Measurements from ENCODE around the gene BANF1. TPM values are rescaled to one million over a fixed set of nuclear protein-coding genes. Genes with fewer than 3 reads are reported as not detected.

The BANF1 gene
- polyA plus RNA-seq, 1 donor from 2014 or later, result 284 TPM

GRCh38 chr11:65972116-65972515 lies 30.2 kb upstream of the BANF1 start:
- Mint-ChIP-seq H3K27me3 (no peaks in the 10 kb centered on the region), H3K4me1 (peaks cover 0 to 2% (median 2%) of the 10 kb centered on the region in 3 donors), H3K9me3 (no peaks in the 10 kb centered on the region), H3K4me3 (no peak overlapping the region), H3K27ac (peak overlapping the region; percentile 51 to 81 (median 78)), H3K36me3 (peaks cover 10% of the 10 kb centered on the region)

DNA sequence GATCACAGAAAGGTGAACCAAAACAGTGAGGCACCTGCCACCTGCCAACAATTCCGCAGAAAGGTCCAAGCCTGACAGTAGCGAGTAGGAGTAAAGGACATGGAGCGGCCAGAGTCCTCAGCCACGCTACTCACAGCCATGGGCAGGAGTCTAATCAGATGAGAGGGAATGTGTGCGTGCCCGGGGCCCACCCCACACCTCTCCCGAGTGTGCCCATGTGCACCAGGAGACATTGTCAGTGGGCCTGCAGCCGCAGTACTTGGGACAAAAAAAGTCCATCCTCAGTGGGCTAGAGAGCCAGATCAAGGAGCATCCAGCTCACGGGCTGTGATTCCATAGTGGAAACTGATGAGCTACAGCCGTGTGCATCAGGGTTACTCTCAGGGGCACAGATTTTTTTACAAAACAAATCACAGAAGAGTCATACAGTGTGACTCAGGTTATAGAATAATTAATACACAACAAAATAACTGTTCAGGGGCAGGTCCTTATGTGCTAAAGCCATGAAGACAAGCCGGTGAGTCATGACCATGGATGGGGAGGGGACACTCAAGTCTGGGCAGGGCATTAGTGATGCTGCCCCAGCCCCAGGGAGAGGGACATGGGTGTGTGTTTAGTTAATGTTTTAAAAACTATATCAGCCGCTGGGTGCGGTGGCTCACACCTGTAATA lies 28.7 kb upstream of the BANF1 start:
- H3K36me3 Mint-ChIP-seq, result peaks cover 10% of the 10 kb centered on the region

DNA sequence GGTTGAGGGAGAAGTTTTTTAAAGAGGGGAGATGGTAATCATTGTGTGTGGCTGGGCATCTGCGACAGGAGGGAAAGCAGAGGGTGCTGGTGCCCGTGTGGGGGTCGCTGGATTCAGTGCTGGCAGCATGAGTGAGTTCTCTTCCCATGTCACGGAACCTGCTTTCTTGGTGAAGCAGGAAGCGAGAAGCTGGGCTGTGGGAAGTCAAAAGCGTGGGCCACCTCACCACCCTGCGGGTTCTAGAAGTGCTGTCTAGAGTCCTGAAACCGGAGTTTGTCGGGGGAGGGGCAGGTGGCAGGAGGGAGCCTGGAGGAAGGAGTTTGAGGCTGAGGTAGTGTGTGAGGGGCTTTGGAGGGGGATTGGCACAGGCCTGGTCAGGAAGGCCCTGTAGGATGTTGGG lies 26.5 kb upstream of the BANF1 start:
- H3K36me3 Mint-ChIP-seq, result peaks cover 5% of the 10 kb centered on the region
- H3K9me3 Mint-ChIP-seq, result no peaks in the 10 kb centered on the region
- peaks cover 0 to 2% (median 1%) of the 10 kb centered on the region in 3 donors for H3K4me1 Mint-ChIP-seq
- no peaks in the 10 kb centered on the region for H3K27me3 Mint-ChIP-seq
- H3K27ac Mint-ChIP-seq, result peak overlapping the region in 2 of 3 donors; percentile 33 to 56
- H3K4me3 Mint-ChIP-seq, result no peak overlapping the region

More for the DNA sequence above, 28.7 kb upstream of the BANF1 start:
- Mint-ChIP-seq H3K4me1 (peaks cover 0 to 2% (median 0%) of the 10 kb centered on the region in 3 donors), H3K9me3 (no peaks in the 10 kb centered on the region), H3K4me3 (no peak overlapping the region), H3K27me3 (no peaks in the 10 kb centered on the region), H3K27ac (no peak overlapping the region)

GRCh38 chr11:65976216-65977176 lies 25.8 kb upstream of the BANF1 start:
- no peaks in the 10 kb centered on the region for H3K9me3 Mint-ChIP-seq
- H3K27me3 Mint-ChIP-seq, result no peaks in the 10 kb centered on the region
- peaks cover 0 to 2% (median 1%) of the 10 kb centered on the region in 3 donors for H3K4me1 Mint-ChIP-seq
- peak overlapping the region in 1 of 3 donors; percentile 56 for H3K27ac Mint-ChIP-seq
- peaks cover 5% of the 10 kb centered on the region for H3K36me3 Mint-ChIP-seq
- no peak overlapping the region for H3K4me3 Mint-ChIP-seq

- no peak overlapping the region for H3K27ac Mint-ChIP-seq
- no peaks in the 10 kb centered on the region for H3K27me3 Mint-ChIP-seq
- peaks cover 0 to 2% (median 1%) of the 10 kb centered on the region in 3 donors for H3K4me1 Mint-ChIP-seq
- H3K36me3 Mint-ChIP-seq, result peaks cover 3% of the 10 kb centered on the region
- no peaks in the 10 kb centered on the region for H3K9me3 Mint-ChIP-seq
- no peak overlapping the region for H3K4me3 Mint-ChIP-seq
Measured at GRCh38 chr11:65977621-65978390, 24.5 kb upstream of the BANF1 start.

- Mint-ChIP-seq H3K4me3 (no peak overlapping the region), H3K36me3 (peaks cover 2% of the 10 kb centered on the region), H3K9me3 (no peaks in the 10 kb centered on the region), H3K27ac (peak overlapping the region in 1 of 3 donors; percentile 75), H3K4me1 (peaks cover 0 to 1% (median 0%) of the 10 kb centered on the region in 3 donors), H3K27me3 (no peaks in the 10 kb centered on the region)
Measured at GRCh38 chr11:65978391-65979238, 23.7 kb upstream of the BANF1 start.

DNA sequence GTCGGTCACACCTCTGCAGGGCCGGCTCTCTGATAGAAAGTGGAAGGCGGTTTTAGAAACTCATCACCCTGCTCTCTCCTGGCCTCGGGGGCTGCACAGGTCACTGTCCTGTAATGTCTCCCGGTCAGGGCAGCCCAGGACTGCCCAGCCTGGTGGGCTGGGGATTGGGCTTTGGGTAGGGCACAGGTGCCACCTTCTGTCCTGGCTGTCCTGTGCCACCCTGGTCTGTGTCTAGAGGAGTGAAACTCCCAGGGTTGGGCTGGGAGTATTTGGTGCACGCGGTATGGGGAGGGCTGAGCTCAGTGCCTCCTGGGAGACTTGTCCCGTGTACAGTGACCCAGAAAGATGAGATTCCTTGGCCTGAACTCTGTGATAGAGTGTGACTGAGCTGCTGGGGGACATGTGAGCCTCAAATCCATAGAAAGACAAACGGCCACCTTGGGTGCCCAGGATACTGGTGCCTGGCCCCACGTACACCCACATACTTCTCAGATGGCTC lies 23.0 kb upstream of the BANF1 start:
- no peaks in the 10 kb centered on the region for H3K27me3 Mint-ChIP-seq
- H3K4me3 Mint-ChIP-seq, result no peak overlapping the region
- peaks cover 0 to 1% (median 0%) of the 10 kb centered on the region in 3 donors for H3K4me1 Mint-ChIP-seq
- H3K36me3 Mint-ChIP-seq, result no peaks in the 10 kb centered on the region
- H3K27ac Mint-ChIP-seq, result peak overlapping the region in 1 of 3 donors; percentile 75
- H3K9me3 Mint-ChIP-seq, result no peaks in the 10 kb centered on the region

GRCh38 chr11:65981101-65981740 lies 21.1 kb upstream of the BANF1 start:
- Mint-ChIP-seq H3K27ac (peak overlapping the region in 1 of 3 donors; percentile 63), H3K9me3 (no peaks in the 10 kb centered on the region), H3K27me3 (no peaks in the 10 kb centered on the region), H3K4me3 (no peak overlapping the region), H3K4me1 (peaks cover 0 to 1% (median 0%) of the 10 kb centered on the region in 3 donors), H3K36me3 (no peaks in the 10 kb centered on the region)

DNA sequence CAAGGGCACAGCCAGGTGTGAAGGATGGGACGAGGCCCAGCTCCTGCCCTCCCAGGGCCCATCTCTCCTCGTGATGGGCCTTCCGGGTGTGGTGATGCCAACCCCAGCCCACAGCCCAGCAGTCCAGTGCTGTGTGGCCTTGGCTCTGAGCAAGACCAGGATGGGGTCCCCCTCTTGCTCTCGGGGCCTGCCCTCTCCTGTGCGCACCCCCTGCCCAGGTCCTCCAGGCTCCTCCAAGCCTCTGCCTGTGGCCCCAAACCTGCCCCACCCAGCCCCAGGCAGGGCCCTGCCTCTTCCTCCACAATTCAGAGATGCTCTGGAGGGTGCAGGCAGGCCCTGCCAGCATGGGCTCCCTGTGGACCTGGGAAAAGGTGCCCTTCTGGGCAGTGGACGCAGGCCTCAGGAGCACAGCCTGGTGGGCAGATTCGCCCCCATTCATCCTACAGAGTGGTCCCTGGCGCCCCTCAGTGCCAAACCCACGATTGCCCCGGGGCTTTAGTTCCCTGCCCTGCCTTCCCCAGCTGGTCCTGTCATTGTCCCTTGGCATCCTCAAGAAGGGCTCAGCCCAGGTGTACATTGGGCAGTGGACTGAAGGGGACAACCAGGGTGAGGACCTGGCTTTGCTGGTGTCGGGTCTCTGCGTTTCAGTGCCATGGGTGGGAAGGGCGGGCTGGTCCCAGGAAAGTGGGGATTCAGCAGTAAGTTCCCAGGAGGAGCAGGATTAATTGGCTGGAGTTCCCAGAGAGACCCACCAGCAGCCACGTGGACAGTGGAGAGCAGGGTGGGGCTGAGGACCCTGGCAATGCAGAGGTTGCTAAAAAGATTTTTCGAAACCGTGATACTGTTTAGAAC lies 20.1 kb upstream of the BANF1 start:
- Mint-ChIP-seq H3K27me3 (no peaks in the 10 kb centered on the region), H3K4me3 (no peak overlapping the region), H3K36me3 (no peaks in the 10 kb centered on the region), H3K27ac (peak overlapping the region in 1 of 3 donors; percentile 63), H3K4me1 (peaks cover 0 to 1% (median 0%) of the 10 kb centered on the region in 3 donors), H3K9me3 (no peaks in the 10 kb centered on the region)

DNA sequence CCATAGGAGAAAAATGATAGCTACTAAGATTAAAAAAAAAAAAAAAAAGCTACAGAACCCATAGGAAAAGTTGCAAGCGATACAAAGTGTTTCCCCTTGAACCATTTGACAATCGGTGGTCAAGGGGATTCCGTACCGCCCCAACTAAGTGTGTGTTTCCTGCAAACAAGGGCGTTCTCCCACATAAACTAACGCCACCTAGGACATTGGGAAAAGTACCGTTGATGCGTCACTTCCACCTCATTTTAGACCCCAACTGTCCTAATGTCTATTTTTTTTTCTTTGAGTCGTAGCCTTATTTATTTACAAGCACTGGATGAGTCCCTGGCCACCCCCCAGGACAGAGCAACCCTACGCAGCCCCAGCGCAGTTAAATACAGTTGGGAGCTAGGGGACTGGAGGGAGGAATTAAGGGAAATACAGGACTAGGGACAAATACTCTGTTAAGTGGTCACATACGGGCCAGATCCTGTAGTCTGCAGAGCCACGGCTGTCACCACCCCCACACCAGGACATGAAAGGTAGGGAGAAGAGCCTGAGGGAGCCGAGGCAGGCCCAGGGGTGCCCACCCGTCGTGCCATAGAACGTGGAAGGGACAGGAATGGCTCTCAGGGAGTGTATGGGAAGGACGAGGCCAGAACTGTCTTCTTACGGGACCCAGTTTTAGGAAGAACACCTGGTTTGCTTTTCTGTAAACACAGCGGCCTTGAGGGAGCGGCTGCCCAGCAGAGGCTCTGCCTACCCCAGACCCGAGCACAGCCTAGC lies 19.3 kb upstream of the BANF1 start:
- Mint-ChIP-seq H3K27ac (no peak overlapping the region), H3K4me3 (no peak overlapping the region), H3K9me3 (no peaks in the 10 kb centered on the region), H3K4me1 (peaks cover 0 to 1% (median 1%) of the 10 kb centered on the region in 3 donors), H3K27me3 (no peaks in the 10 kb centered on the region), H3K36me3 (no peaks in the 10 kb centered on the region)

DNA sequence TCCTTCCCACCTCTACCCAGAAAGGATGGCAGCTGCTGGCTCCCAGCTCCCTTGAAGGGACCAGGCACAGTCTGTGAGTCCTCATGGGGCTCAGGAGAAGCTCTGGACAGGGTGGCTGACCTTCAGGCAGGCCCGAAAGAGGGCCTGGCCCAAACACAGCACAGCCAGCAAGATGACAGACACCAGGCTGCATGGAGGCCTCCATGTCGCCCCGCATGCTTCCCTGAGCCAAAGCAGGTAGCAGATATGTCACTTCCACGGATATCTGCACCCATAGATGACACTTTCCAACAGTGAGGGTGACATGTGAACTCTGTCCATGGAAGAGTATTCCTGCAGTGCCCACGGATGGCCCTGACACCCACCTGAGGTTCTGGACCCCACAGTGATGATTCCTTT lies 18.7 kb upstream of the BANF1 start:
- Mint-ChIP-seq H3K9me3 (no peaks in the 10 kb centered on the region), H3K4me3 (no peak overlapping the region), H3K4me1 (peaks cover 0 to 1% (median 1%) of the 10 kb centered on the region in 3 donors), H3K27ac (peak overlapping the region in 1 of 3 donors; percentile 20), H3K27me3 (no peaks in the 10 kb centered on the region), H3K36me3 (no peaks in the 10 kb centered on the region)

- no peak overlapping the region for H3K27ac Mint-ChIP-seq
- no peaks in the 10 kb centered on the region for H3K27me3 Mint-ChIP-seq
- no peaks in the 10 kb centered on the region for H3K36me3 Mint-ChIP-seq
- H3K4me1 Mint-ChIP-seq, result peaks cover 4 to 8% (median 5%) of the 10 kb centered on the region in 3 donors
- no peak overlapping the region for H3K4me3 Mint-ChIP-seq
- no peaks in the 10 kb centered on the region for H3K9me3 Mint-ChIP-seq
Measured at GRCh38 chr11:65987336-65987735, 15.0 kb upstream of the BANF1 start.

Measured in IgD-negative memory B cell (primary cell).